ENCODE results near the gene PRAC2. TPM values are rescaled to one million over a fixed set of nuclear protein-coding genes. Genes with fewer than 3 reads are reported as not detected.

The PRAC2 gene
- total and polyA plus RNA-seq, 3 donors from 2014 or later = 0.86 to 3.2 (median 2.6) TPM

DNA sequence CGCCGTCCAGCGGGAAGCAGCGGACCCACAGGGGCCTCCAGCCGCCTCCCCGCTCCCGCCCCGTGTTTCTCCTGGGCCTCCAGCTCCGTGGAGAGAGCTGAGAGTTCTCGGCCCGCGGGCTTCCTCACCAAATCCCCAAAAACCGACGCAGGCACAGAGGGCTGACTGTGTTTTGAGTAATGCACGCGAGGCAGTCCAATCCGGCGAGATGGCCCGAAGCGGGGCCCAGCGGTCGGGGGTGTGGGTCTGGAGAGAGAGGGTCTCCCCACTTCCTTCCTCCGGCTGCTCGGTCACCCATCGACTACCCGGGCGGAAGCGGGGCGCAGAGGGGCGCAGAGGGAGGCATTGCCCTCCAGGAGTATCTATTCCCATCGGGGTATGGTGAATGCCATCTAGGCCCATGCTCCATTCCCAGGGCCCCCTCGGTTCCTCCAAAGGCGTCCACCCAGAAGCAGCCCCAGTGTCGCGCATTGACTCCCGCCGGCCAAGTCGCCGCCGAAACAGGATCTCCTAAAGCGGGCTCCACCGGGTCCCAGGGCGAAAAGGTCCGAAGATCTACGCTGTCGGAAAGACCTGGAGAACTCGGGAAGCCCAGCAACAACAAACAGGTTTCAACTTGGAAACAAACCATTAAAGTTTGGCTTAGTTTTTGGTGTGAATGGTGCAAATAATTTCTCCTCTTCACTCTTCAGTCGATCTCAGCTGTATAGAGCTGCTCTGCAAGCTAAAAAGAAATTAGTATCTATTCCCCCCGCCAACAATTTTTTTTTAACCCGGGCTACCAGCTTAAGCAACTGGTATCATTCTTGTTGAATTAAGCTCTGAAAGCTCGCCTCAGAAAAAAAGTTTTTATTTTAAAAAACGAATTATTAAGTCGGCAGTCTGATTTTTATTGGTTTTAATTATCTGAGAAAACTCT, 24.7 kb downstream of the PRAC2 start:
- H3K4me3 ChIP-seq = peak overlapping the region in 1 of 2 donors; percentile 14
- H3K27me3 ChIP-seq = no peaks in the 10 kb centered on the region
- no peaks in the 10 kb centered on the region for H3K9me3 ChIP-seq
- no peak overlapping the region for H3K27ac ChIP-seq
- WGBS, 2 donors = 11% methylated on average over 24 to 53 of the region's 53 CpGs
- no peak for DNase-seq
- H3K4me1 ChIP-seq = no peaks in the 10 kb centered on the region
- TF ChIP-seq, protein P1, sequence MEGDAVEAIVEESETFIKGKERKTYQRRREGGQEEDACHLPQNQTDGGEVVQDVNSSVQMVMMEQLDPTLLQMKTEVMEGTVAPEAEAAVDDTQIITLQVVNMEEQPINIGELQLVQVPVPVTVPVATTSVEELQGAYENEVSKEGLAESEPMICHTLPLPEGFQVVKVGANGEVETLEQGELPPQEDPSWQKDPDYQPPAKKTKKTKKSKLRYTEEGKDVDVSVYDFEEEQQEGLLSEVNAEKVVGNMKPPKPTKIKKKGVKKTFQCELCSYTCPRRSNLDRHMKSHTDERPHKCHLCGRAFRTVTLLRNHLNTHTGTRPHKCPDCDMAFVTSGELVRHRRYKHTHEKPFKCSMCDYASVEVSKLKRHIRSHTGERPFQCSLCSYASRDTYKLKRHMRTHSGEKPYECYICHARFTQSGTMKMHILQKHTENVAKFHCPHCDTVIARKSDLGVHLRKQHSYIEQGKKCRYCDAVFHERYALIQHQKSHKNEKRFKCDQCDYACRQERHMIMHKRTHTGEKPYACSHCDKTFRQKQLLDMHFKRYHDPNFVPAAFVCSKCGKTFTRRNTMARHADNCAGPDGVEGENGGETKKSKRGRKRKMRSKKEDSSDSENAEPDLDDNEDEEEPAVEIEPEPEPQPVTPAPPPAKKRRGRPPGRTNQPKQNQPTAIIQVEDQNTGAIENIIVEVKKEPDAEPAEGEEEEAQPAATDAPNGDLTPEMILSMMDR (IDR thresholded peaks at IDR 0.05) = no peak
- TF ChIP-seq POLR2A (IDR thresholded peaks at IDR 0.05) = no peak
- no peaks in the 10 kb centered on the region for H3K36me3 ChIP-seq (ENCODE audit: low read depth, missing control alignments)
- intact Hi-C loops (cut with DNase I; ENCODE audit: low total_unique reads) = no loop called here

DNA sequence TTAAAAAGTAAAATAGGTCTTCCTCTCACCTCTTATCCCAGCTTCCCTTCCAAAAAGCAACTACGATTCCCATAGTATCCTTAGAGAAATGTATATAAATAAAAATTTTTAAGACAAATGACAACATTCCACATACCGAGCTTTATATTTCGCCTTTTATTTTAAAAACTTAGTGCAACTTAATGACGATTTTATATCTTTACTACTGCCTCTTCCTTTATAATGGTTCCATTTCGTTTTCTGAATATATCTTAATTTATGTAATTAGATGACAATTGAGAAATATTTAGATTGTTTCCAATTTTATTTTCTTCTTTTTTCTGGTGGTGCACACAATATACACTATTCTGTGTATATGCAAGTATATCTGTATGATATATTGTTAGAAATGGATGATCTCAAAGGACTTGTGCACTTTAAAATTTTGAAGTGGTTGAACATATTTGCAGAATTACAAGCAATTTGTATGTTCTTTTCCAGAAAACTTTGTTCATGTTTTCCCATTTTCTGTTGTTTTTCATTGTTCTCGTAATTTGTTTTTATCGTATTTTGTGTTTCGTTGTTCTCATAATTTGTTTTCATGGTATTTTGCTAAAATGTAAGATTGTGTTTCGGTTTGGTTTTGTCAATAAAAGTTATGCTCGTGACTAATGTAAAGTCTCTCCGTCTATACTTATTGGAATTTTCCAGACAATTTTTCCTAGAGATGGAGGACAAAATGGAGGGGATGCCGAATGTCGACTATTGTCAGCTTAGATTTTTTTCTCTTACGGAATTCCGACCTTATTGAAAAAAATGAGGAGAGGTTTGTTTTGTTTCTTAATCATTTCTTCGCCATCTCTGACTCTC, 26.0 kb downstream of the PRAC2 start:
- intact Hi-C loops (cut with DNase I; ENCODE audit: low total_unique reads) = no loop called here
- no peaks in the 10 kb centered on the region for H3K9me3 ChIP-seq
- no peak overlapping the region for H3K27ac ChIP-seq
- no peaks in the 10 kb centered on the region for H3K36me3 ChIP-seq (ENCODE audit: low read depth, missing control alignments)
- DNase-seq = no peak
- no peaks in the 10 kb centered on the region for H3K4me1 ChIP-seq
- WGBS, 2 donors = 20 to 25% methylated on average over 16 of the region's 16 CpGs
- H3K27me3 ChIP-seq = no peaks in the 10 kb centered on the region
- no peak for TF ChIP-seq POLR2A (IDR thresholded peaks at IDR 0.05)
- H3K4me3 ChIP-seq = no peak overlapping the region

DNA sequence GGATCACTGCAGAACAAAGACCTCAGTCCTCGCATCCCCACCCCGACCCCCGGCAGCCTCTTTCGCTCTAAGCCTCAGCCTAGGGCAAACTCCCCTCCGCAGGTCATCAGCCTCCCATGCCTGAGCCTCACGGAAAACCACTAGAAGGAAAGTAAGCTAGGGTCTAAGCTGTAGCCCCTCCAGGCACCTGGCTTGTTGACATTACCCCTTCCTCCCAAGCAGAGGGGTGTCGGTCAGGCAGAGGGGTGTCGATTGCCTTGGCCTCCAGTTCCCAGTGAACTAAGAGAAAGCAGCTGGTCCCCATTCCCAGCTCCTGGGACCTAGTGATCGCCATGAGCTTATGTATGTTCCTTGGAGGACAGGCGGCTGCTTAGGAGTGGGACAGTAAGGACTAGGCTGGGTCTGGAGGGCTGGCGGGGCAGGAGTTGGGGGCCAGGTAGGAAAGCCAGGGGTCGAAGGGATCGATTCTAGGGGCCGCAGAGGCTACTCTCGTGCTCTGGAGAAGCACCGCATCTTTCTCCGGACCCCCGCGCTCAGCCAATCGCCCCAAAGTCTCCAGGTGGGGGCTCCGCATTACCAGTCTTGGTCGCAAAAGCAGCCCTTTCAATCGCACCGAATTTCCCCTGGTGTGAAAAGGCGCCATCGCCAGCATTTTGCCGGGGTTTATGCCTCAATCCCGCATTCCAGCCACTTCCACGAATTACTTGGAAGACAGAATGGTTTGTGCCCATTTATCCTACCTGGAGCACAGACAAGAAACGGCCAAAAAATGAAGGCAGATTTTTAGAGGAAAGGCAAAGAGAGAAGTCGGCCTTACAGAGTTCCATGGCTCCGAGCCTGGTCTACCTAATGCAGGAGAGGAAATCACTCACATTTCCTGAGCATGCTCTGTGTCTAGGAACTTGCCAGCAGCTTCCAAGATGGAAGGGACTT, 26.9 kb downstream of the PRAC2 start:
- no peak overlapping the region for H3K4me3 ChIP-seq
- TF ChIP-seq POLR2A (IDR thresholded peaks at IDR 0.05) = no peak
- TF ChIP-seq, protein P1 (IDR thresholded peaks at IDR 0.05) = no peak
- intact Hi-C loops (cut with DNase I; ENCODE audit: low total_unique reads) = no loop called here
- 7 to 9% methylated on average over 15 to 32 of the region's 32 CpGs for WGBS, 2 donors
- no peaks in the 10 kb centered on the region for H3K27me3 ChIP-seq
- peaks cover 5% of the 10 kb centered on the region for H3K4me1 ChIP-seq
- no peaks in the 10 kb centered on the region for H3K36me3 ChIP-seq (ENCODE audit: low read depth, missing control alignments)
- no peaks in the 10 kb centered on the region for H3K9me3 ChIP-seq
- no peak for DNase-seq
- no peak overlapping the region for H3K27ac ChIP-seq

DNA sequence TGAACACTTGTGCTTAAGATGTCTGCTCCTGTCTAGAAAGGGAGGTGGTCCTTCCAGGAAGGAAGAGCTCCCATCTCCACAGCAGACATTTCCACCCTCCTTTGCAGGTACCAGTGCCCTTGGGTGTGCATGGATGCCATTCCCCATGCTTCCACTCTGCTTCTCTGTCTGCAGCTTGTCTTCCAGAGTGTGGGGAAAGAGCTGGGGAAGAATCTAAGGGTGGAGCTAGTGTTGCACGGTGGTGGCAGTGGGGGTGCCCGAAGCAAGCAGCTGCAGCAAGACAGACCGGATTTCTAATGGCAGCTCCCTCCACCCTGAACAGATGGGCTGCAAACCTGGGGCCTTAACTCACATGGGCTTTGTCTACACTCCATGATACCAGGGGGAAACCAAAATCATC, 28.2 kb downstream of the PRAC2 start:
- WGBS, 2 donors = 20 to 40% methylated on average over 2 to 3 of the region's 3 CpGs
- Histone ChIP-seq H3K9me3 (no peaks in the 10 kb centered on the region), H3K27ac (no peak overlapping the region), H3K4me1 (peaks cover 6% of the 10 kb centered on the region), H3K27me3 (no peaks in the 10 kb centered on the region), H3K36me3 (ENCODE audit: low read depth, missing control alignments) (no peaks in the 10 kb centered on the region), H3K4me3 (no peak overlapping the region)
- DNase-seq = no peak
- intact Hi-C loops (cut with DNase I; ENCODE audit: low total_unique reads) = no loop called here
- TF ChIP-seq POLR2A (IDR thresholded peaks at IDR 0.05) = no peak
- TF ChIP-seq, protein P1 (IDR thresholded peaks at IDR 0.05) = no peak
